GM19324 (cell line): ENCODE measurements around the gene LYSET.
"Not testable (repeated sequence)": the region's sequence is repeated elsewhere in the genome, so short reads cannot be mapped to it uniquely, and the experiment has no call there.

ENCODE experiments used
- ATAC-seq: cut with Tn5 transposase; IDR thresholded peaks from one replicate; pipeline ENCODE4 v1.9.1; 2021; ENCODE audit warnings: mild to moderate bottlenecking, moderate library complexity; ENCODE audit not compliant: unreplicated experiment, low FRiP score

LYSET gene

GRCh38 chr14:93184391-93185348 lies at the start of gene LYSET, which contains the start of gene MOAP1:
Gene LYSET, plus strand, starts transcription at chr14:93185317. Its CDS starts 89 bp downstream, at chr14:93185406.
Gene MOAP1, minus strand, starts transcription at chr14:93184897. Its CDS starts 655 bp downstream, at chr14:93184242.
- peak; percentile 90 for ATAC-seq

GRCh38 chr14:93135399-93135798 lies 49.7 kb upstream of the LYSET start:
- no peak for ATAC-seq

GRCh38 chr14:93136009-93136408 lies 49.1 kb upstream of the LYSET start:
- ATAC-seq = no peak

- ATAC-seq = not testable (repeated sequence)
Measured at GRCh38 chr14:93136508-93136907, 48.6 kb upstream of the LYSET start.

- ATAC-seq = no peak
Measured at GRCh38 chr14:93137864-93138263, 47.3 kb upstream of the LYSET start.

GRCh38 chr14:93142854-93143652 lies 42.1 kb upstream of the LYSET start:
- ATAC-seq = no peak

DNA sequence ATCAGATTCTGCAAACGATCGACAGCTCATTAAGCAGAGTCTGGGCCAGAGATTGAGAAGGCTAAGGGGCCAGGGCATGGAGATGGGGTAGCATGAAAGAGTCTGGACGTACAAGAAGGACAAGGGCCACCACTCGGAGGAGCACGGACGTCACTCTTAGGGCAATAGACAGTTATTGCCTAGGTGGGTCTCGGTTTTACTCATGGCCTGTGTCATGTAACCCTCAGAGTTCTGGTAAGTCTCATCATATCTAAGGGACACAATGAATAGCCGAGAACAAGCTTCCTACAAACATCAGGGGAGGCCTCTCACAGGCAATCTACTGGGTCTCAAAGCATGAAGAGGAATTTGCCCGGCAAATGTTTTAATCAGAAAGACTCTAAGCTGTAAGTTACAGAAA lies 39.0 kb upstream of the LYSET start:
- no peak for ATAC-seq

DNA sequence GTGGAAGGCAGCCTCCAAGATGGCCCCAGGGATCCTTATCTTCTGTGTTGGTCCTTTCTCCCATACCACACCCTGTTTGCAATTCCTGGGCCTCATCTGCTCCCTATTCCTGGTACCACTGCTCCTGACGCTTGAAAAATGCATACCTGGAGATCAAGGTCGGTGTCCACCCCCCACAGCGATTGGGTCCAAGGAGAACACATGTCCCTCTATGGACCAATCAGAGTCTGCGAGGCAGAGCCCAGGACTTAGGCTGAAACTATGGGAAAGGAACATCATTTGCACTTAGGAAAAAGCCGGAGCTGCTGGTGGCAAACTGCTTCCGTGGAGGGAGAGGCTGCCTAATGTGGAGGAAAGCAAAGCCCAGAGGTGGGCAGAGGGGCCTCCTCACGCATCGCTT lies 36.1 kb upstream of the LYSET start:
- no peak for ATAC-seq

- ATAC-seq = no peak
Measured at GRCh38 chr14:93150227-93151208, 34.6 kb upstream of the LYSET start.

DNA sequence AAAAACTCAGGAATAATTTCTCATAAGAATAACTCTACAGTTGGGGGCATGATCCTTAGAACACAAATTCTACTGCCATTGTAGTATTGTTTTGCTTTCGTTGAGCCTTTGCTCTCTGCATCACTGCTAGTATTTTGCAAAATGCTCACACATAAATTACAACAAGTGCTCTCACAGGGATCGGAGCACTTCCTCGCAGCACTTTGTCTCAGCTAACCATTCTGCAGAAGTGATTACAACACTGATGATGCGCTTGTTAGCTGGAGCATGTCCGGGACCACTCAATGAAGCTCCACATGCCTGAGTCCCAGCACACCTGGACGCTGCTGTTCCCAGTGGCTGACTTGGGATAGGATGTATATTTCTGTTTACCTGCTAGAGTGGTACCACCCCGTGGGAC lies 32.0 kb upstream of the LYSET start:
- no peak for ATAC-seq

- no peak for ATAC-seq
Measured at GRCh38 chr14:93155667-93156066, 29.4 kb upstream of the LYSET start.

DNA sequence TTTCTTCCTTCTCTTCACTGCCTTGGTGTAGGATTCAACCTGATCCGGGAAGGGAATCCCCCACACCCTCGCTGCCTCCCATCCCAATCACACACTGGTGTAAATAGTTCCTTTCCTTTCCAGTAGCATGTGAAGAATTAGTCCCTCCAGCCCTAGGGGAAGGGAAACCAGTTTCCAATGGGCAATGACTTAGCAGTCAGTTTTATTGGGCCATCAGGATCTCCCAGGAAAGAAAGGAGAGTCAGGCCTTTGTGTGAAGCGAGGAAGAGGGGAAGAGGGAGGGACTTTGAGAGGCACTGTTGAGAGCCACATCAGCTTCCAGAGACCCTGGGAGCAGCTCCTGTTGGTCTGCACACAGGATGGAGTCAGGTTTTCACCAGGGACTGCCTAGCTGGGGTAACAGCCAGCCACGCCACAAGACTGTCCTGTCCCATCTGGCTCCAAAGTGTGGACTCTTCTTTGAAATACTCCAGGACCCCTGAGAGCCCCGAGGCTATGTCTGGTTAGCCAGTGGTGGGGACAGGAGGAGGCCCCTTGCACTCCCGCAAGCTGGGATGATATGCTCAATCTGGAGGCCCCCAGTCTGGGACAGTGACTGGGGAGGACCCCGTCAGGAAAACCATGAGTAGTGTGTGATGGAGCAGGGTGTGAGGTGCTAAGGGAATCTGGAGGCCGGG lies 28.3 kb upstream of the LYSET start:
- ATAC-seq = no peak

- ATAC-seq = not testable (repeated sequence)
Measured at GRCh38 chr14:93158349-93158748, 26.8 kb upstream of the LYSET start.

GRCh38 chr14:93159625-93160352 lies 25.3 kb upstream of the LYSET start:
- not testable (repeated sequence) for ATAC-seq

- no peak for ATAC-seq
Measured at GRCh38 chr14:93160353-93160801, 24.7 kb upstream of the LYSET start.

- no peak for ATAC-seq
Measured at GRCh38 chr14:93161411-93161940, 23.6 kb upstream of the LYSET start.

DNA sequence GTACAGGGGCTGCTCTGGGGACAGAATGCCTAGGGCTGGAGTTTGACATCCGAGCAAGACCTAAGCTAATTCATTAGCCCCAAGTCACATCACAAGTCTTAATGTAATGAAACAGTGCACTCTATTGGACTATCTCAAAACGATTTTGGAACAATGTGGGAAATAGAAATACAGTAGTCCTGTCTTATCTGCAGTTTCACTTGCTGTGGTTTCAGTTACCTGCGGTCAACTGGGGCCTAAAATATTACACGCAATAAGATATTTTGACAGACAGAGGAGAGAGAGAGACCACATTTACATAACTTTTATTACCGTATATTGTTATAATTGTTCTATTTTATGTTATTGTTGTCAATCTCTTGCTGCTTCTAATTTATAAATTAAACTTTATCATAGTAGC lies 21.6 kb upstream of the LYSET start:
- no peak for ATAC-seq
